Stomach (tissue), 9 donors: ENCODE data around the gene MRPL14. TPM values are rescaled to one million over a fixed set of nuclear protein-coding genes. Genes with fewer than 3 reads are reported as not detected.

ENCODE experiments used
- DNase-seq, 2 donors: peaks; one replicate each; pipeline versions ENCODE4 v3.0.0 to v3.0.0-alpha.2; 2013 to 2019
- H3K27ac ChIP-seq, 5 donors: fragments of 200-600 bp in 4 of 5; sonication (generic) in 4 of 5; one replicate each; pipeline ENCODE4 v1.5.1; 2013 to 2019; ENCODE audit warnings: mild to moderate bottlenecking in 1 of 5, moderate library complexity in 1 of 5
- H3K27me3 ChIP-seq, 3 donors: fragments of 200-600 bp; sonication (generic); one replicate each; pipeline ENCODE4 v1.5.1; 2017 to 2019; ENCODE audit warnings: mixed run types in 1 of 3
- H3K36me3 ChIP-seq, 4 donors: fragments of 200-600 bp; sonication (generic); 1 replicate in 3 of 4; 2 replicates in 1 of 4; pipeline ENCODE4 v1.5.1; 2016 to 2019
- H3K4me1 ChIP-seq, 4 donors: fragments of 200-600 bp; sonication (generic); one replicate each; pipeline ENCODE4 v1.5.1; 2016 to 2019
- H3K4me3 ChIP-seq, 4 donors: fragments of 200-600 bp; sonication (generic) in 3 of 4; one replicate each; pipeline ENCODE4 v1.5.1; 2016 to 2019; ENCODE audit warnings: mild to moderate bottlenecking in 1 of 4
- H3K9me3 ChIP-seq, 4 donors: fragments of 200-600 bp; sonication (generic); one replicate each; pipeline ENCODE4 v1.5.1; 2016 to 2019
- CTCF ChIP-seq, 7 experiments: fragments of 450-650 bp in 4 of 7; fragments of 200-600 bp in 3 of 7; sonication (generic) in 3 of 7; IDR thresholded peaks; one replicate each; pipeline ENCODE4 v1.5.1; 2016 to 2019; ENCODE audit warnings: antibody characterized with exemption in 7 of 7, control low read depth in 2 of 7, mild to moderate bottlenecking in 1 of 7
- EP300 ChIP-seq: sonication (generic); formaldehyde crosslinking; IDR thresholded peaks from one replicate; pipeline ENCODE4 v1.6.1; 2017; ENCODE audit warnings: antibody characterized with exemption
- POLR2A ChIP-seq, 4 donors: fragments of 450-650 bp; IDR thresholded peaks; one replicate each; pipeline ENCODE4 v1.6.1; 2016; ENCODE audit warnings: antibody characterized with exemption in 4 of 4, control low read depth in 2 of 4, mild to moderate bottlenecking in 1 of 4, moderate library complexity in 1 of 4
- POLR2AphosphoS5 ChIP-seq, 3 donors: sonication (generic); formaldehyde crosslinking; IDR thresholded peaks; one replicate each; pipeline ENCODE4 v1.6.1; 2016; ENCODE audit warnings: antibody characterized with exemption in 3 of 3
- WGBS, 5 donors: extraction: QIAGEN DNeasy Blood & Tissue Kit in 3 of 5; methylation state at CpG; one replicate each; pipeline versions ENCODE4 v1.1.5 to v1.1.7; 2013 to 2018; 5-methylcytosine and 5-hydroxymethylcytosine counted together
- intact Hi-C: fragments of 100-400 bp; cut with DNase I; formaldehyde crosslinking; loops from one replicate; pipeline ENCODE4 v1.15.1; 2023; ENCODE audit warnings: low total_unique reads
- polyA plus RNA-seq, 3 donors: library from polyadenylated mRNA; stranded (reverse); fragments of 200-250 nt; gene quantifications; one replicate each; pipeline ENCODE4 v1.2.3, GENCODE V29; 2013
- total RNA-seq, 5 donors: library from RNA; depleted of rRNA; stranded (reverse); fragments of >200 nt; gene quantifications; one replicate each; pipeline versions ENCODE4 v1.1.0 to v1.2.3, GENCODE V29; 2014 to 2016
- donor health status: healthy with polysubstance abuse.
- donor health status: Bipolar disorder and iron deficiency.
- donor health status: healthy.

MRPL14 gene
- total and polyA plus RNA-seq, 8 donors, result 17.0 to 82.3 (median 57.0) TPM

- no peak for DNase-seq
- Histone ChIP-seq H3K9me3 (no peaks in the 10 kb centered on the region), H3K36me3 (no peaks in the 10 kb centered on the region), H3K27ac (no peak overlapping the region), H3K27me3 (peaks cover 0 to 21% (median 0%) of the 10 kb centered on the region in 3 donors), H3K4me3 (no peak overlapping the region), H3K4me1 (peaks cover 0 to 11% (median 9%) of the 10 kb centered on the region in 4 donors)
- intact Hi-C loops, result no loop called here
- TF ChIP-seq EP300 (no peak), CTCF (IDR thresholded peaks at IDR 0.05) (no peak), POLR2AphosphoS5 (IDR thresholded peaks at IDR 0.05) (no peak), POLR2A (IDR thresholded peaks at IDR 0.05) (no peak)
- WGBS, 5 donors, result 43 to 63% (median 47%) methylated on average over 12 to 16 of the region's 16 CpGs
These were observed 39.4 kb upstream of the MRPL14 start for GRCh38 chr6:44166591-44167184.

GRCh38 chr6:44166116-44166515 lies 38.9 kb upstream of the MRPL14 start:
- Histone ChIP-seq H3K4me1 (peaks cover 0 to 11% (median 9%) of the 10 kb centered on the region in 4 donors), H3K27ac (no peak overlapping the region), H3K36me3 (no peaks in the 10 kb centered on the region), H3K4me3 (no peak overlapping the region), H3K9me3 (no peaks in the 10 kb centered on the region), H3K27me3 (peaks cover 0 to 21% (median 0%) of the 10 kb centered on the region in 3 donors)
- no peak for DNase-seq
- TF ChIP-seq CTCF (IDR thresholded peaks at IDR 0.05) (no peak), POLR2AphosphoS5 (IDR thresholded peaks at IDR 0.05) (no peak), POLR2A (IDR thresholded peaks at IDR 0.05) (no peak), EP300 (no peak)
- WGBS, 5 donors, result 59 to 78% (median 71%) methylated on average over 7 of the region's 7 CpGs
- intact Hi-C loops, result no loop called here

- H3K36me3 ChIP-seq, result no peaks in the 10 kb centered on the region
- TF ChIP-seq CTCF (IDR thresholded peaks at IDR 0.05), result no peak
- no peak for TF ChIP-seq EP300
- TF ChIP-seq POLR2A (IDR thresholded peaks at IDR 0.05), result no peak
- no peak for TF ChIP-seq POLR2AphosphoS5 (IDR thresholded peaks at IDR 0.05)
- H3K27me3 ChIP-seq, result peaks cover 0 to 21% (median 0%) of the 10 kb centered on the region in 3 donors
- intact Hi-C loops, result no loop called here
- WGBS, 5 donors, result 76 to 85% (median 83%) methylated on average over 8 of the region's 8 CpGs
- H3K4me1 ChIP-seq, result peaks cover 0 to 6% (median under 1%) of the 10 kb centered on the region in 4 donors
- no peaks in the 10 kb centered on the region for H3K9me3 ChIP-seq
- no peak overlapping the region for H3K4me3 ChIP-seq
- no peak for DNase-seq
- H3K27ac ChIP-seq, result no peak overlapping the region
These were observed 35.8 kb upstream of the MRPL14 start for GRCh38 chr6:44162876-44163625.

- H3K27ac ChIP-seq, result no peak overlapping the region
- TF ChIP-seq POLR2A (IDR thresholded peaks at IDR 0.05) (no peak), POLR2AphosphoS5 (IDR thresholded peaks at IDR 0.05) (no peak), CTCF (IDR thresholded peaks at IDR 0.05) (no peak), EP300 (no peak)
- H3K9me3 ChIP-seq, result no peaks in the 10 kb centered on the region
- no peak for DNase-seq
- peaks cover 2 to 14% (median 7%) of the 10 kb centered on the region in 4 donors for H3K4me1 ChIP-seq
- 69 to 80% (median 76%) methylated on average over 7 to 8 of the region's 8 CpGs for WGBS, 5 donors
- intact Hi-C loops, result no loop called here
- H3K4me3 ChIP-seq, result no peak overlapping the region
- no peaks in the 10 kb centered on the region for H3K36me3 ChIP-seq
- H3K27me3 ChIP-seq, result peaks cover 0 to 21% (median 0%) of the 10 kb centered on the region in 3 donors
These were observed 34.7 kb upstream of the MRPL14 start for GRCh38 chr6:44161997-44162338.
